Measurements from ENCODE around the gene PCAT6. TPM values are rescaled to one million over a fixed set of nuclear protein-coding genes. Genes with fewer than 3 reads are reported as not detected.
"Not testable (repeated sequence)": the region's sequence is repeated elsewhere in the genome, so short reads cannot be mapped to it uniquely, and the experiment has no call there.

The PCAT6 gene
- total RNA-seq, 6 donors from 2014 or later, result 0.86 to 3.8 (median 1.6) TPM; not detected in 2

DNA sequence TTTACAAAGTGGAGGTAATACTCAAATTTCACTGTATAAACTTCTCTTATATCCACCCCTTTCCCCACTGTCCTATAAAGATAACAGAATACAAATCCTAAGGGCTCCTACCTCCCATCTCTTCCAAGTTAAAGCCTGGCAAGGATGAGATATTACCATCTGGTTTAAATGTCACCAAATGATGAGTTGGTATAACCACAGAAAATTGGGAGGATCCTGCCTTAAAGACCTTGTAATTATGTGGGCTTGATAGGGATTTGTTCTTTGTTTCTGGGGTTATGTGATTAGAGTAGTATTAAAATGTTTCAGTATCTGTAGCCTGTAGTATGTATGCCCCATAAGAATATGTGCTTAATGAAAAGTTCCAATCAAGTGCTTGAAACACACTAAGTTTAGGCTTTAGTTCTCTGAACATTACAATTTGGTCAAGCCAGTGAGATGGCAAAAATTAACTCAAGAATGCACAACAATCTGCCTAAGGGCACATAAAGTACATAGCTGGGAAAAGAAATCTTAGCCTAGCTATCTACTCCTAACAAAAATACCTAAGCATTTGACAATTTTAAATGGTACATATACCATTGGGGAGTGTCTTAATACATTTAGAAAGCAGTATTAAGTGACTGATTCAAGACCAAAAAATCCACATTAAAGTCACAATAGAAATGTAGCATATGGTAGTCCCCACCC is 16.6 kb upstream of the PCAT6 start:
- no peak for ATAC-seq (ENCODE audit: low FRiP score in 2 of 2)
- DNase-seq, result no peak
- Histone ChIP-seq H3K4me3 (no peak overlapping the region), H3K27ac (no peak overlapping the region), H3K4me1 (peaks cover 7 to 24% (median 12%) of the 10 kb centered on the region in 4 donors), H3K9me3 (no peaks in the 10 kb centered on the region), H3K27me3 (no peaks in the 10 kb centered on the region), H3K36me3 (no peaks in the 10 kb centered on the region)
- TF ChIP-seq POLR2AphosphoS5 (IDR thresholded peaks at IDR 0.05) (no peak), POLR2A (IDR thresholded peaks at IDR 0.05) (no peak), EP300 (IDR thresholded peaks at IDR 0.05) (no peak)
- TF ChIP-seq, protein P1, sequence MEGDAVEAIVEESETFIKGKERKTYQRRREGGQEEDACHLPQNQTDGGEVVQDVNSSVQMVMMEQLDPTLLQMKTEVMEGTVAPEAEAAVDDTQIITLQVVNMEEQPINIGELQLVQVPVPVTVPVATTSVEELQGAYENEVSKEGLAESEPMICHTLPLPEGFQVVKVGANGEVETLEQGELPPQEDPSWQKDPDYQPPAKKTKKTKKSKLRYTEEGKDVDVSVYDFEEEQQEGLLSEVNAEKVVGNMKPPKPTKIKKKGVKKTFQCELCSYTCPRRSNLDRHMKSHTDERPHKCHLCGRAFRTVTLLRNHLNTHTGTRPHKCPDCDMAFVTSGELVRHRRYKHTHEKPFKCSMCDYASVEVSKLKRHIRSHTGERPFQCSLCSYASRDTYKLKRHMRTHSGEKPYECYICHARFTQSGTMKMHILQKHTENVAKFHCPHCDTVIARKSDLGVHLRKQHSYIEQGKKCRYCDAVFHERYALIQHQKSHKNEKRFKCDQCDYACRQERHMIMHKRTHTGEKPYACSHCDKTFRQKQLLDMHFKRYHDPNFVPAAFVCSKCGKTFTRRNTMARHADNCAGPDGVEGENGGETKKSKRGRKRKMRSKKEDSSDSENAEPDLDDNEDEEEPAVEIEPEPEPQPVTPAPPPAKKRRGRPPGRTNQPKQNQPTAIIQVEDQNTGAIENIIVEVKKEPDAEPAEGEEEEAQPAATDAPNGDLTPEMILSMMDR (IDR thresholded peaks at IDR 0.05), result no peak

DNA sequence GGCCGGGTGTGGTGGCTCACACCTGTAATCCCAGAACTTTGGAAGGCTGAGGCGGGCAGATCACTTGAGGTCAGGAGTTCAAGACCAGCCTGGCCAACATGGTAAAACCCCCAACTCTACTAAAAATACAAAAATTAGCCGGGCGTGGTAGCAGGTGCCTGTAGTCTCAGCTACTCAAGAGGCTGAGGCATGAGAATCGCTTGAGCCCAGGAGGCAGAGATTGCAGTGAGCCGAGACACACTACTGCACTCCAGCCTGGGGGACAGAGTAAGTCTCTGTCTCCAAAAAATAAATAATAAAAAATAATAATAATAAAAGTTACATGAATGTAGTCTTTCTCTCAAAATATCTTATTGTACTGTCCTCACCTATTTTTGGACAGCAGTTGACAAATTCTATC is 15.8 kb upstream of the PCAT6 start:
- 90% methylated on average over 6 of the region's 6 CpGs for WGBS, 2 donors
- ATAC-seq (ENCODE audit: low FRiP score in 2 of 2); H3K9me3 ChIP-seq; H3K36me3 ChIP-seq; DNase-seq; H3K27me3 ChIP-seq; H3K27ac ChIP-seq; H3K4me3 ChIP-seq: not testable (repeated sequence)
- H3K4me1 ChIP-seq, result peaks cover 7 to 24% (median 12%) of the 10 kb centered on the region in 4 donors

DNA sequence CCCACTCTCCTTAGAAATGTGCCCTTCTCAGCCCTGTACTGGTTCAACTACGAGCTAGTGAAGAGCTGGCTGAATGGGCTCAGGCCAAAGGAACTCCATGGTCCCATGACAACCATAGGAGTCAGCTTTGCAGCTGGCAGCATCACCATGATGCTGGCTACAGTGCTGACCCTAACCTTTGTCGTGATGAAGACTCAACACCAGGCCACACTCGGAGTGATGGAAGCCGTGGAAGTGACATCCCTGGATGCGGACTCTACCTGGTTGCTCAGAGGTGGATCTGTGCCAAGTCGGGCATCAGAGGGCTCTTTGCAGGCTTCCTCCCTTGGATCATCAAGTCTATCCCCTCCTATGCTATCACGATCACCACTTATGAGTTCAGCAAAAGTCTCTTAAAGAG is 14.1 kb upstream of the PCAT6 start:
- H3K27me3 ChIP-seq, result no peaks in the 10 kb centered on the region
- no peak for DNase-seq
- no peaks in the 10 kb centered on the region for H3K36me3 ChIP-seq
- WGBS, 2 donors, result 90% methylated on average over 7 of the region's 7 CpGs; no CpG with 5 or more reads in 1 of the 2 donors
- no peak overlapping the region for H3K27ac ChIP-seq
- H3K4me3 ChIP-seq, result no peak overlapping the region
- peak in 1 of 2 donors; percentile 34 for ATAC-seq (ENCODE audit: low FRiP score in 2 of 2)
- TF ChIP-seq, protein P1 (IDR thresholded peaks at IDR 0.05), result no peak
- TF ChIP-seq POLR2A (IDR thresholded peaks at IDR 0.05) (no peak), POLR2AphosphoS5 (IDR thresholded peaks at IDR 0.05) (no peak), EP300 (IDR thresholded peaks at IDR 0.05) (no peak)
- peaks cover 2 to 20% (median 4%) of the 10 kb centered on the region in 4 donors for H3K4me1 ChIP-seq
- no peaks in the 10 kb centered on the region for H3K9me3 ChIP-seq

DNA sequence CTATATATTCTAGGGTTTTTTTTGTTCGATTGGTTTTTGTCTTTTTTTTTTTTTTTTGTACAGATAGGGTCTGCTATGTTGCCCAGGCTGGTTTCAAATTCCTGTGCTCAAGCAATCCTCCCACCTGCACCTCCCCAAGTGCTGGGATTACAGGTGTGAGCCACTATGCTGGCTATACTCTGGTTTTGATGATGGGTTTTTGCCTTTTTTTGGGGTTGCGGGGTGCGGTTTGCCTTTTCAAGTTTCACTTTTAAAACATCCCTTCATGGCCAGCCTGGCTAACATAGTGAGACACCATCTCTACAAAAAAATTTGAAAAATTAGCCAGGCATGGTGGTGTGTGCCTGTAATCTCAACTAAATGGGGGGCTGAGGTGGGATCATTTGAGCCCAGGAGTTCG is 12.5 kb upstream of the PCAT6 start:
- 89 to 91% methylated on average over 4 of the region's 4 CpGs for WGBS, 2 donors
- no peak overlapping the region for H3K27ac ChIP-seq
- TF ChIP-seq POLR2AphosphoS5 (IDR thresholded peaks at IDR 0.05), result no peak
- TF ChIP-seq, protein P1 (IDR thresholded peaks at IDR 0.05), result no peak
- TF ChIP-seq POLR2A (IDR thresholded peaks at IDR 0.05), result no peak
- no peak for TF ChIP-seq EP300 (IDR thresholded peaks at IDR 0.05)
- no peaks in the 10 kb centered on the region for H3K36me3 ChIP-seq
- no peaks in the 10 kb centered on the region for H3K9me3 ChIP-seq
- no peak overlapping the region for H3K4me3 ChIP-seq
- H3K4me1 ChIP-seq, result peaks cover 6 to 32% (median 8%) of the 10 kb centered on the region in 4 donors
- no peak for ATAC-seq (ENCODE audit: low FRiP score in 2 of 2)
- H3K27me3 ChIP-seq, result no peaks in the 10 kb centered on the region
- DNase-seq, result no peak

GRCh38 chr1:202798792-202799331 is 11.9 kb upstream of the PCAT6 start:
- Histone ChIP-seq H3K9me3 (no peaks in the 10 kb centered on the region), H3K27ac (no peak overlapping the region), H3K36me3 (no peaks in the 10 kb centered on the region), H3K4me1 (peaks cover 10 to 38% (median 12%) of the 10 kb centered on the region in 4 donors), H3K4me3 (no peak overlapping the region), H3K27me3 (no peaks in the 10 kb centered on the region)
- no peak for DNase-seq
- 79 to 85% methylated on average over 6 of the region's 6 CpGs for WGBS, 2 donors
- ATAC-seq (ENCODE audit: low FRiP score in 2 of 2), result no peak
- TF ChIP-seq POLR2A (IDR thresholded peaks at IDR 0.05), result no peak
- TF ChIP-seq EP300 (IDR thresholded peaks at IDR 0.05), result no peak
- TF ChIP-seq, protein P1 (IDR thresholded peaks at IDR 0.05), result no peak
- no peak for TF ChIP-seq POLR2AphosphoS5 (IDR thresholded peaks at IDR 0.05)
